Esophagus muscularis mucosa (tissue), 4 donors: ENCODE data around the gene PARP12. TPM values are rescaled to one million over a fixed set of nuclear protein-coding genes. Genes with fewer than 3 reads are reported as not detected.

Experiments
- DNase-seq: peaks from one replicate; pipeline ENCODE4 v3.0.0-alpha.2; 2017; ENCODE audit errors: extremely low spot score
- H3K27ac ChIP-seq, 4 donors: fragments of 200-600 bp; sonication (generic); replicated peaks in 1 of 4; 1 replicate in 3 of 4; 2 replicates in 1 of 4; pipeline ENCODE4 v1.5.1; 2016 to 2019; ENCODE audit warnings: mild to moderate bottlenecking in 1 of 4
- H3K27me3 ChIP-seq, 4 donors: fragments of 200-600 bp; sonication (generic); one replicate each; pipeline versions ENCODE4 v1.5.1 to v1.6.0; 2016 to 2019
- H3K36me3 ChIP-seq, 4 donors: fragments of 200-600 bp; sonication (generic); one replicate each; pipeline ENCODE4 v1.5.1; 2016 to 2019
- H3K4me1 ChIP-seq, 4 donors: fragments of 200-600 bp; sonication (generic); one replicate each; pipeline ENCODE4 v1.5.1; 2016 to 2019
- H3K4me3 ChIP-seq, 4 donors: fragments of 200-600 bp; sonication (generic); 1 replicate in 2 of 4; 2 replicates in 2 of 4; pipeline ENCODE4 v1.5.1; 2016 to 2019; ENCODE audit warnings: mild to moderate bottlenecking in 4 of 4, moderate library complexity in 1 of 4
- H3K9me3 ChIP-seq, 4 donors: fragments of 200-600 bp; sonication (generic); 1 replicate in 3 of 4; 2 replicates in 1 of 4; pipeline ENCODE4 v1.5.1; 2016 to 2019
- CTCF ChIP-seq, 3 experiments: fragments of 200-600 bp in 2 of 3; fragments of 450-650 bp in 1 of 3; sonication (generic) in 2 of 3; IDR thresholded peaks; one replicate each; pipeline ENCODE4 v1.5.1; 2017 to 2019; ENCODE audit warnings: antibody characterized with exemption in 3 of 3, mild to moderate bottlenecking in 2 of 3, moderate library complexity in 1 of 3
- EP300 ChIP-seq: sonication (generic); formaldehyde crosslinking; IDR thresholded peaks from one replicate; pipeline ENCODE4 v1.6.1; 2017; ENCODE audit warnings: antibody characterized with exemption
- POLR2A ChIP-seq: fragments of 450-650 bp; IDR thresholded peaks from one replicate; pipeline ENCODE4 v1.6.1; 2017; ENCODE audit warnings: antibody characterized with exemption, moderate library complexity, mild to moderate bottlenecking, low read depth
- POLR2AphosphoS5 ChIP-seq, 2 donors: sonication (generic); formaldehyde crosslinking; IDR thresholded peaks; one replicate each; pipeline ENCODE4 v1.6.1; 2017; ENCODE audit warnings: antibody characterized with exemption in 2 of 2
- WGBS: methylation state at CpG from one replicate; pipeline ENCODE4 v1.1.5; 2018; 5-methylcytosine and 5-hydroxymethylcytosine counted together
- intact Hi-C: fragments of 100-400 bp; cut with DNase I; formaldehyde crosslinking; loops from one replicate; pipeline ENCODE4 v1.15.1; 2023
- total RNA-seq, 4 donors: library from RNA; depleted of rRNA; stranded (reverse); fragments of >200 nt; gene quantifications; one replicate each; pipeline versions ENCODE4 v1.1.0 to v1.2.1, GENCODE V29; 2016

PARP12 gene
- total RNA-seq, 4 donors from 2014 or later, result 20.6 to 24.5 (median 23.4) TPM

GRCh38 chr7:140084972-140085371 lies 22.2 kb upstream of the PARP12 start:
- DNase-seq, result no peak
- H3K4me3 ChIP-seq, result no peak overlapping the region
- H3K9me3 ChIP-seq, result no peaks in the 10 kb centered on the region
- peaks cover 1 to 26% (median 13%) of the 10 kb centered on the region in 4 donors for H3K36me3 ChIP-seq
- H3K27me3 ChIP-seq, result no peaks in the 10 kb centered on the region
- intact Hi-C loops, result no loop called here
- no peaks in the 10 kb centered on the region for H3K4me1 ChIP-seq
- TF ChIP-seq CTCF (IDR thresholded peaks at IDR 0.05), result no peak
- no peak for TF ChIP-seq POLR2AphosphoS5 (IDR thresholded peaks at IDR 0.05)
- no peak for TF ChIP-seq EP300
- TF ChIP-seq POLR2A, result no peak
- 63% methylated on average over 8 of the region's 8 CpGs for WGBS
- no peak overlapping the region for H3K27ac ChIP-seq

- no peak for DNase-seq
- no peaks in the 10 kb centered on the region for H3K27me3 ChIP-seq
- H3K27ac ChIP-seq, result no peak overlapping the region
- 86% methylated on average over 4 of the region's 4 CpGs for WGBS
- no peak for TF ChIP-seq POLR2A
- TF ChIP-seq CTCF (IDR thresholded peaks at IDR 0.05), result no peak
- TF ChIP-seq EP300, result no peak
- TF ChIP-seq POLR2AphosphoS5 (IDR thresholded peaks at IDR 0.05), result no peak
- no peaks in the 10 kb centered on the region for H3K9me3 ChIP-seq
- intact Hi-C loops, result no loop called here
- no peaks in the 10 kb centered on the region for H3K4me1 ChIP-seq
- no peak overlapping the region for H3K4me3 ChIP-seq
- H3K36me3 ChIP-seq, result peaks cover 0 to 18% (median 7%) of the 10 kb centered on the region in 4 donors
Observed at GRCh38 chr7:140084142-140084655, 21.4 kb upstream of the PARP12 start.

GRCh38 chr7:140082770-140083169 lies 20.0 kb upstream of the PARP12 start:
- DNase-seq, result no peak
- Histone ChIP-seq H3K27me3 (no peaks in the 10 kb centered on the region), H3K9me3 (no peaks in the 10 kb centered on the region), H3K4me3 (no peak overlapping the region), H3K36me3 (peaks cover 0 to 10% (median 3%) of the 10 kb centered on the region in 4 donors), H3K27ac (no peak overlapping the region), H3K4me1 (no peaks in the 10 kb centered on the region)
- intact Hi-C loops, result no loop called here
- 65% methylated on average over 3 of the region's 7 CpGs for WGBS
- no peak for TF ChIP-seq POLR2A
- no peak for TF ChIP-seq EP300
- TF ChIP-seq POLR2AphosphoS5 (IDR thresholded peaks at IDR 0.05), result no peak
- no peak for TF ChIP-seq CTCF (IDR thresholded peaks at IDR 0.05)

GRCh38 chr7:140081774-140082425 lies 19.1 kb upstream of the PARP12 start:
- H3K4me3 ChIP-seq, result no peak overlapping the region
- no peak for TF ChIP-seq POLR2A
- no peak for TF ChIP-seq POLR2AphosphoS5 (IDR thresholded peaks at IDR 0.05)
- TF ChIP-seq EP300, result no peak
- DNase-seq, result peak; percentile 53
- intact Hi-C loops, result no loop called here
- H3K9me3 ChIP-seq, result no peaks in the 10 kb centered on the region
- H3K27ac ChIP-seq, result no peak overlapping the region
- no peaks in the 10 kb centered on the region for H3K4me1 ChIP-seq
- H3K36me3 ChIP-seq, result peaks cover 0 to 8% (median under 1%) of the 10 kb centered on the region in 4 donors
- H3K27me3 ChIP-seq, result no peaks in the 10 kb centered on the region
- 92% methylated on average over 11 of the region's 11 CpGs for WGBS

- intact Hi-C loops, result no loop called here
- H3K4me3 ChIP-seq, result no peak overlapping the region
- TF ChIP-seq POLR2AphosphoS5 (IDR thresholded peaks at IDR 0.05) (no peak), EP300 (no peak), POLR2A (no peak), CTCF (IDR thresholded peaks at IDR 0.05) (no peak)
- H3K36me3 ChIP-seq, result no peaks in the 10 kb centered on the region
- no peaks in the 10 kb centered on the region for H3K4me1 ChIP-seq
- H3K27ac ChIP-seq, result no peak overlapping the region
- DNase-seq, result peak; percentile 78
- WGBS, result 74% methylated on average over 7 of the region's 7 CpGs
- peaks cover 0 to 3% (median 0%) of the 10 kb centered on the region in 4 donors for H3K27me3 ChIP-seq
- H3K9me3 ChIP-seq, result no peaks in the 10 kb centered on the region
Observed at GRCh38 chr7:140080919-140081318, 18.2 kb upstream of the PARP12 start.
